Stimulated activated CD8-positive, alpha-beta memory T cell treated with anti-CD3 and anti-CD28 coated beads, Interleukin-7, amount 100 ng/mL, for 4 hours (primary cell): Measurements from ENCODE around the gene SYNGR4.
"Not testable (repeated sequence)": the region's sequence is repeated elsewhere in the genome, so short reads cannot be mapped to it uniquely, and the experiment has no call there.

Experiments
- DNase-seq, 2 donors: peaks; one replicate each; pipeline ENCODE4 v3.0.0-alpha.2; 2020; ENCODE audit warnings: low read depth in 2 of 2

SYNGR4 gene

GRCh38 chr19:48363810-48364597 is at the start of gene SYNGR4, which contains the start of gene TMEM143:
SYNGR4 (plus strand) TSS chr19:48364367; CDS start chr19:48365843, 1,476 bp downstream.
TMEM143 (minus strand) TSS chr19:48363940; CDS start chr19:48363920, 20 bp downstream.
- DNase-seq = peak; percentile 97 to 98

- no peak for DNase-seq
Observed at GRCh38 chr19:48315712-48316111, 48.5 kb upstream of the SYNGR4 start.

- DNase-seq = not testable (repeated sequence)
Observed at GRCh38 chr19:48317708-48317960, 46.5 kb upstream of the SYNGR4 start.

GRCh38 chr19:48318286-48318987 is 45.7 kb upstream of the SYNGR4 start:
- DNase-seq = no peak

- peak; percentile 57 to 61 for DNase-seq
Observed at GRCh38 chr19:48319647-48320541, 44.3 kb upstream of the SYNGR4 start.

GRCh38 chr19:48321372-48321621 is 42.9 kb upstream of the SYNGR4 start:
- DNase-seq = peak; percentile 94

GRCh38 chr19:48321622-48322591 is 42.3 kb upstream of the SYNGR4 start:
- DNase-seq = peak; percentile 96 to 99

- DNase-seq = peak; percentile 76 to 79
Observed at GRCh38 chr19:48325265-48325910, 38.8 kb upstream of the SYNGR4 start, which contains the start of gene EMP3. EMP3 (plus strand) TSS chr19:48325552; CDS start chr19:48326845, 1,293 bp downstream.

- DNase-seq = peak in 1 of 2 donors; percentile 11
Observed at GRCh38 chr19:48329167-48329891, 34.8 kb upstream of the SYNGR4 start.

GRCh38 chr19:48330012-48330681 is 34.0 kb upstream of the SYNGR4 start:
- peak; percentile 73 to 77 for DNase-seq

GRCh38 chr19:48332351-48332661 is 31.9 kb upstream of the SYNGR4 start:
- no peak for DNase-seq

GRCh38 chr19:48332662-48333466 is 31.3 kb upstream of the SYNGR4 start:
- DNase-seq = peak; percentile 87 to 94

- DNase-seq = peak; percentile 84 to 88
Observed at GRCh38 chr19:48333467-48334384, 30.4 kb upstream of the SYNGR4 start.

GRCh38 chr19:48338253-48338755 is 25.9 kb upstream of the SYNGR4 start:
- DNase-seq = no peak

- DNase-seq = no peak
Observed at GRCh38 chr19:48338802-48339503, 25.2 kb upstream of the SYNGR4 start.

GRCh38 chr19:48340995-48341394 is 23.2 kb upstream of the SYNGR4 start:
- no peak for DNase-seq
